BE2C (cell line): ENCODE data around the gene LPIN1.

Source experiments
- DNase-seq: peaks from one replicate; pipeline ENCODE4 v3.0.0-alpha.2; 2020
- H3K27me3 ChIP-seq: fragments of 250-450 bp; sonication (Bioruptor Pico); 2 replicates; pipeline ENCODE4 v1.5.1; 2020; ENCODE audit warnings: mild to moderate bottlenecking
- H3K36me3 ChIP-seq: fragments of 250-450 bp; sonication (Bioruptor Pico); 2 replicates; pipeline ENCODE4 v1.5.1; 2020; ENCODE audit warnings: mild to moderate bottlenecking
- H3K4me1 ChIP-seq: fragments of 250-450 bp; sonication (Bioruptor Pico); 2 replicates; pipeline ENCODE4 v1.5.1; 2020
- H3K4me3 ChIP-seq: 2 replicates; pipeline ENCODE4 v1.5.1; 2011; ENCODE audit warnings: low read depth, low read length
- H3K9me3 ChIP-seq: fragments of 250-450 bp; sonication (Bioruptor Pico); 2 replicates; pipeline ENCODE4 v1.5.1; 2020
- CTCF ChIP-seq: IDR thresholded peaks from 2 replicates; pipeline ENCODE4 v1.5.1; 2012; ENCODE audit warnings: mild to moderate bottlenecking, low read depth, low read length

The LPIN1 gene

GRCh38 chr2:11795590-11795989, 49.2 kb downstream of the LPIN1 start:
- Histone ChIP-seq H3K4me3 (no peak overlapping the region), H3K9me3 (no peaks in the 10 kb centered on the region), H3K27me3 (no peaks in the 10 kb centered on the region), H3K36me3 (peaks cover 94% of the 10 kb centered on the region), H3K4me1 (peaks cover 8% of the 10 kb centered on the region)
- TF ChIP-seq CTCF: no peak
- no peak for DNase-seq

GRCh38 chr2:11796190-11797171, 50.0 kb downstream of the LPIN1 start:
- Histone ChIP-seq H3K4me3 (no peak overlapping the region), H3K9me3 (no peaks in the 10 kb centered on the region), H3K27me3 (no peaks in the 10 kb centered on the region), H3K4me1 (peaks cover 8% of the 10 kb centered on the region), H3K36me3 (peaks cover 94% of the 10 kb centered on the region)
- DNase-seq: no peak
- no peak for TF ChIP-seq CTCF

- Histone ChIP-seq H3K4me3 (no peak overlapping the region), H3K36me3 (peaks cover 80% of the 10 kb centered on the region), H3K27me3 (no peaks in the 10 kb centered on the region), H3K9me3 (no peaks in the 10 kb centered on the region), H3K4me1 (peaks cover 13% of the 10 kb centered on the region)
- TF ChIP-seq CTCF: no peak
- no peak for DNase-seq
Measured at GRCh38 chr2:11797846-11798245, 51.4 kb downstream of the LPIN1 start.

- Histone ChIP-seq H3K9me3 (no peaks in the 10 kb centered on the region), H3K4me3 (no peak overlapping the region), H3K36me3 (peaks cover 80% of the 10 kb centered on the region), H3K4me1 (peaks cover 19% of the 10 kb centered on the region), H3K27me3 (no peaks in the 10 kb centered on the region)
- DNase-seq: no peak
- no peak for TF ChIP-seq CTCF
Measured at GRCh38 chr2:11798701-11799435, 52.4 kb downstream of the LPIN1 start.

- DNase-seq: peak; percentile 49
- H3K36me3 ChIP-seq: peaks cover 82% of the 10 kb centered on the region
- TF ChIP-seq CTCF: no peak
Measured at GRCh38 chr2:11799826-11800225, 53.4 kb downstream of the LPIN1 start.

More at GRCh38 chr2:11799826-11800225, 53.4 kb downstream of the LPIN1 start:
- peaks cover 19% of the 10 kb centered on the region for H3K4me1 ChIP-seq
- H3K9me3 ChIP-seq: no peaks in the 10 kb centered on the region
- no peak overlapping the region for H3K4me3 ChIP-seq
- no peaks in the 10 kb centered on the region for H3K27me3 ChIP-seq
